HFFc6 (cell line): ENCODE data around the gene HOXA4. TPM values are rescaled to one million over a fixed set of nuclear protein-coding genes. Genes with fewer than 3 reads are reported as not detected.

ENCODE experiments used
- DNase-seq: peaks from one replicate; pipeline ENCODE4 v3.0.0-alpha.2; 2018
- H3K27ac Mint-ChIP-seq: 2 replicates; pipeline ENCODE4 v1.8.0; 2020; ENCODE audit warnings: mild to moderate bottlenecking, mixed read lengths
- H3K27me3 Mint-ChIP-seq: 2 replicates; pipeline ENCODE4 v1.8.0; 2021; ENCODE audit warnings: mild to moderate bottlenecking, moderate library complexity, mixed read lengths; ENCODE audit not compliant: insufficient read depth
- H3K36me3 Mint-ChIP-seq: 2 replicates; pipeline ENCODE4 v1.8.0; 2021; ENCODE audit warnings: low read depth, mixed read lengths
- H3K4me1 Mint-ChIP-seq: 2 replicates; pipeline ENCODE4 v1.8.0; 2020; ENCODE audit warnings: low read depth, mixed read lengths
- H3K4me3 Mint-ChIP-seq: 2 replicates; pipeline ENCODE4 v1.8.0; 2020; ENCODE audit warnings: mild to moderate bottlenecking, moderate library complexity, mixed read lengths
- H3K9me3 Mint-ChIP-seq: 2 replicates; pipeline ENCODE4 v1.8.0; 2020; ENCODE audit warnings: mild to moderate bottlenecking, mixed read lengths
- total RNA-seq, 6 experiments: library from RNA; stranded (reverse); fragmentation: NEBNext Ultra II Directional; extraction: Animal tissue kit (Norgen Biotek cat#: 25700); gene quantifications; 2 replicates in 1 of 6; 3 replicates in 5 of 6; pipeline ENCODE4 v1.2.3, GENCODE V29; 2021
- TF ChIP-seq, protein P1 (sequence below): fragments of 200-600 bp; sonication (generic); IDR thresholded peaks from 2 replicates; pipeline ENCODE4 v1.5.0; 2021; ENCODE audit warnings: antibody characterized with exemption, mild to moderate bottlenecking

Gene HOXA4
- total RNA-seq, 6 experiments from 2014 or later = 0.38 to 1.0 (median 0.47) TPM

DNA sequence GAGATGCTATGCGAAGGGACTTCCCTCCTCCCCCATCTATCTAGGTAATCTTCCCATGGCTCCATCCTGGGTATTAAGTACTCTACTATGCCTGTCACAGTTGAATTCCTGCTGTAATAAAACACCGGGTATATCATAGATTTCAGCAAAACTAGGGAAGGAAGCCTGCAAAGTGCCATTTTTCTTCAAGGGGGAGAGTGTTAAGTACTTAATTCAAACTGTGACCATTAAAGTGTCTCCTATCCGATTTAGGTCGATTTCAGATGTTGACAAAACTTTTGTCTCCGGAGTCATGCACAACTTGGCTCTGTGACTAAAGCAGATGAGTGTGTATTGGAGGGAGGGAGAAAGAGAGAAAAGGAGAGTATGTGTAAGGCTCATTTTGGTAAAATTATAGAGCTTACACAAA, 4.6 kb downstream of the HOXA4 start:
- no peak for DNase-seq
- no peak overlapping the region for H3K4me3 Mint-ChIP-seq

DNA sequence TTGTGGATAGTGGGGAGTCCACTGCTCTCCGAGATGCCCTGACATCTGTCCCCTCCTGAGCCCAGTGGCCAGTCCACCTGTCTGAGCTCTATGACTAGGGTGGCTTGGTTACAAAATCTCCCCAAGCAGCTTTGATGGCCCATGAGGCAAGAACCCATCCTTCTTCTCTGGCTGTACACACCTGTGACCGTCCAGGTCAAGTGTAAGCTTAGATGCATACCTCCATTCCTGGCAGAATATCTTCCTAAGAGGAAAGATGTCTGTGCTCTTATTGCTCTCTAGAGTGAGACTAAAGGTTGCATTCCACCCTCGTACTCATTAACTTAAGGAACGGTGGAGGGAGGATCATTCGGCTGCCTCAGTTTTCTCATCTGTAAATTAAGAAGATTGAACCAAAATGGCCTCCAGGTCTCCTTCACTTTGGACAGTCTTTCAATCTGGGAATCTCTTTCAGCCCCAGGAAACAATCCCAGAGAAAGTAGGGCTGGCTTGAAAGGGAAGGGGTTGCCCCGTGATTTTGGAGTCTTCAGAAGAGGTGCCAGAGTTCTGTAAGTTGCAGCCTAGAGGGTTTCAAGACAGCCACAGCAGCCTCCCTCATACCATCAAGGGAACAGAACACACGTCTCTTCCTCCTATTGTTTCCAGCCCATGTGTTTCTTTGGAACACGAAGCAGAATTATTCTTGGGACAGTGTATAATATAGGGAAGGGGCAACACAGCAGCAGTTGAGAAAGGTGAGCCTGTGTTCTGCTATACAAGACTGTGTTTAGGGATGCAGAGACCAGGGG, 5.5 kb downstream of the HOXA4 start:
- DNase-seq = no peak
- Mint-ChIP-seq H3K4me3 (peak overlapping the region; percentile 80), H3K27ac (peak overlapping the region; percentile 67; the same call in 1 of the 2 replicates), H3K4me1 (peaks cover 16% of the 10 kb centered on the region), H3K27me3 (peaks cover 20% of the 10 kb centered on the region), H3K36me3 (peaks cover 11% of the 10 kb centered on the region; the same call in 1 of the 2 replicates), H3K9me3 (no peaks in the 10 kb centered on the region)
- TF ChIP-seq, protein P1, sequence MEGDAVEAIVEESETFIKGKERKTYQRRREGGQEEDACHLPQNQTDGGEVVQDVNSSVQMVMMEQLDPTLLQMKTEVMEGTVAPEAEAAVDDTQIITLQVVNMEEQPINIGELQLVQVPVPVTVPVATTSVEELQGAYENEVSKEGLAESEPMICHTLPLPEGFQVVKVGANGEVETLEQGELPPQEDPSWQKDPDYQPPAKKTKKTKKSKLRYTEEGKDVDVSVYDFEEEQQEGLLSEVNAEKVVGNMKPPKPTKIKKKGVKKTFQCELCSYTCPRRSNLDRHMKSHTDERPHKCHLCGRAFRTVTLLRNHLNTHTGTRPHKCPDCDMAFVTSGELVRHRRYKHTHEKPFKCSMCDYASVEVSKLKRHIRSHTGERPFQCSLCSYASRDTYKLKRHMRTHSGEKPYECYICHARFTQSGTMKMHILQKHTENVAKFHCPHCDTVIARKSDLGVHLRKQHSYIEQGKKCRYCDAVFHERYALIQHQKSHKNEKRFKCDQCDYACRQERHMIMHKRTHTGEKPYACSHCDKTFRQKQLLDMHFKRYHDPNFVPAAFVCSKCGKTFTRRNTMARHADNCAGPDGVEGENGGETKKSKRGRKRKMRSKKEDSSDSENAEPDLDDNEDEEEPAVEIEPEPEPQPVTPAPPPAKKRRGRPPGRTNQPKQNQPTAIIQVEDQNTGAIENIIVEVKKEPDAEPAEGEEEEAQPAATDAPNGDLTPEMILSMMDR = no peak

More for the DNA sequence above, 4.6 kb downstream of the HOXA4 start:
- no peaks in the 10 kb centered on the region for H3K9me3 Mint-ChIP-seq
- H3K27ac Mint-ChIP-seq = no peak overlapping the region
- H3K27me3 Mint-ChIP-seq = peaks cover 20% of the 10 kb centered on the region
- TF ChIP-seq, protein P1 = no peak
- H3K36me3 Mint-ChIP-seq = peaks cover 11% of the 10 kb centered on the region; the same call in 1 of the 2 replicates
- peaks cover 16% of the 10 kb centered on the region for H3K4me1 Mint-ChIP-seq

DNA sequence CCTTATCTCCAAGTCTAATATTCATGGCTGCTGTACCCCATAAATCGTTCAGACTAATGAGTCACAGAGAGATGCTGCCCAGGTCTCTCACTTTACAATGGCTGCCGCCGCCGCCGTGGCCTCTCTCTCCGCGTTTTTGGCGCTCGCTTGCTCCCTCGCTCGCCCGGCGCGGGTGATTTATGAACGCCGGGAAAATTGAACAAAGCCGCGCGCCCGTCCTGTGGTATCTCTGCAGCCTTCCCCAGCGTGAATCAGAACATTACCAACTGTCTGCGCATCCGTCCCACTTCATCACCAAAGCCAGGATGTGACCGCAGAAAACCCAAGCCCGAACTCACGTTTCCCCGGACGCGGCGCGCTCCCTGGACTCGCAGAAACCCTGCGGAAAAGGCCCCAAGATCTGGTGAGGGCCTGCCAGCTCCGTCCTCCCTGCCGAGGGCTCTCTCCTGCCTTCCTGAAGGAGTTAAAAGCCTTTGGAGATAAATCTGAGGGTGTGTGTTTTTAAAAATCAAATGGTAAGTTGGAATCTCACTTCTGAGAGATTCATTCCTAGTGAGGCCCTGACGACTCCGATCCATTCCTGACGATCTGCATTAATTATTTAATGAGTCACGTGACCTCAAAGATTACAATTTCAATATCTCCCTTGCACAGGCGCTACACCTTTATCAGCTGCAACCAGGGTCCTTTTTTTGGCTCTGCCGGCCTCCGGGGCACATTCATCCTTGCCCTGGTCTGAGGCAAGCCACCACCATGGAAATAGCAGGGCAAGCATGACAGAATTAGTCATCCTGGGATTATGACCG, 6.3 kb downstream of the HOXA4 start:
- peak; percentile 88 for DNase-seq
- Mint-ChIP-seq H3K4me1 (peaks cover 16% of the 10 kb centered on the region), H3K4me3 (peak overlapping the region; percentile 80), H3K36me3 (peaks cover 10% of the 10 kb centered on the region; the same call in 1 of the 2 replicates), H3K27me3 (peaks cover 25% of the 10 kb centered on the region), H3K9me3 (no peaks in the 10 kb centered on the region), H3K27ac (peak overlapping the region; percentile 67; the same call in 1 of the 2 replicates)
- TF ChIP-seq, protein P1 = no peak; the same call in 1 of the 2 replicates

DNA sequence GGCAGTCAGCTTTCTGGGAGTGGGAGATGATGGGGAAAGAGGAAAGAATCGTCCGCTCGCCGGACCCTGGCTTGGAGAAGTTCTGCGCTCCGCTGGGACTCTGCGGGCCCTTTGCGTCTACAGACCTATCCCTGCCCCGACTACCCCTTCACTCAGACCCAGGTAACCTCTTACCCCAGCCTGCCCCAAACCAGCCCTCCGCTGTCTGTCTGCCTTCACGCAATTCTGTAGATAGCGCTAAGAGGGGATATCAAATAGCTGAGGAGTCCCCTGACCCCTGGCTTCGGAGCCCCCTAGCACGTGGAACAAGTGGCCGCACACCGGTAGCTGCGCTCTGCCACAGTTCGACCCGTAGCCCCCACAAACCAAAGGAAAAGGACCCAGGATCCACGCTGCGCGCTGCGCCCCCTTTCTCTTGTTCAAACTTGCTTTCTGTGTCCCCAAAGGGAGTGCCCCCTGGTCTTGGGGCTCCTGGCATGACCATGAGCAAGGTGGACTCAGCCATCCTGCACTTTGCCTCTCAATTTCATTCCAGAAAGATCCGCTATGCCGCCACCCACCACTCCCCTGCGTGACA, 7.0 kb downstream of the HOXA4 start:
- TF ChIP-seq, protein P1 = no peak
- Mint-ChIP-seq H3K9me3 (no peaks in the 10 kb centered on the region), H3K4me1 (peaks cover 16% of the 10 kb centered on the region), H3K27ac (peak overlapping the region; percentile 67; the same call in 1 of the 2 replicates), H3K36me3 (peaks cover 2% of the 10 kb centered on the region; the same call in 1 of the 2 replicates), H3K4me3 (peak overlapping the region; percentile 80), H3K27me3 (peaks cover 29% of the 10 kb centered on the region)
- DNase-seq = no peak

DNA sequence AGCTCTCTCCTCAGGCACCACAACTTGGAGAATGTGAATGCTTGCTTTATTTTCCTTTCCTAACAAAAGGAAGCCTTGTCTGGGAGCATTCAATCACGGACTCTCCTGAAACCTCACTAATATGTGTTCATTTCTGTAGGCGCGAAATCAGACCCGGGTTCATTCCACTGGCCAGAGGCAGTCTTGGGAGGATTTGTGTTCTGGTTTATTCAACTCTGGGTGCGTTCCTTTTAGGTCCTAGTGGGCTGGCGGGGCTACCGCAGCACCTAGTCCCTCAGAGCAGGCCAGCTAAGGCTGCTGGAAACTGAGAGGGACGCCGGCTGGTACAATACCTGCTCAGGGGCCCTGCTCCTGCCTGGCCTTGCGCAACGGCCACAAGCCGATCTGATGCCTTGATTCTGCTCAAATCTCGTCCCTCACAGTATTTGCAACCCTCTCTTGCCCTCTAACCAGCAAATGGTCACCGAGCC, 7.5 kb downstream of the HOXA4 start:
- DNase-seq = no peak
- H3K4me3 Mint-ChIP-seq = no peak overlapping the region
- H3K36me3 Mint-ChIP-seq = no peaks in the 10 kb centered on the region; the same call in 1 of the 2 replicates
- peaks cover 32% of the 10 kb centered on the region for H3K27me3 Mint-ChIP-seq
- TF ChIP-seq, protein P1 = no peak
- no peaks in the 10 kb centered on the region for H3K9me3 Mint-ChIP-seq
- H3K27ac Mint-ChIP-seq = no peak overlapping the region
- peaks cover 16% of the 10 kb centered on the region for H3K4me1 Mint-ChIP-seq
